GM19468 (cell line): ENCODE results near the gene HOOK1.
"Not testable (repeated sequence)": the region's sequence is repeated elsewhere in the genome, so short reads cannot be mapped to it uniquely, and the experiment has no call there.

Experiments
- ATAC-seq: cut with Tn5 transposase; IDR thresholded peaks from one replicate; pipeline ENCODE4 v1.9.1; 2021; ENCODE audit warnings: mild to moderate bottlenecking, moderate library complexity, moderate number of reproducible peaks; ENCODE audit not compliant: unreplicated experiment; ENCODE audit errors: extremely low read depth

Gene HOOK1

GRCh38 chr1:59819566-59820438 lies 5.1 kb downstream of the HOOK1 start:
- ATAC-seq = no peak

GRCh38 chr1:59827055-59827643 lies 12.4 kb downstream of the HOOK1 start:
- ATAC-seq = no peak

GRCh38 chr1:59828160-59828559 lies 13.4 kb downstream of the HOOK1 start:
- ATAC-seq = no peak

- ATAC-seq = no peak
Measured at GRCh38 chr1:59831529-59831928, 16.8 kb downstream of the HOOK1 start.

GRCh38 chr1:59833022-59833421 lies 18.3 kb downstream of the HOOK1 start:
- ATAC-seq = no peak

GRCh38 chr1:59833991-59834390 lies 19.2 kb downstream of the HOOK1 start:
- no peak for ATAC-seq

- ATAC-seq = not testable (repeated sequence)
Measured at GRCh38 chr1:59837857-59838256, 23.1 kb downstream of the HOOK1 start.

- ATAC-seq = no peak
Measured at GRCh38 chr1:59845091-59845490, 30.3 kb downstream of the HOOK1 start.

GRCh38 chr1:59846209-59846894 lies 31.6 kb downstream of the HOOK1 start:
- ATAC-seq = no peak

GRCh38 chr1:59846895-59847282 lies 32.1 kb downstream of the HOOK1 start:
- ATAC-seq = no peak

- no peak for ATAC-seq
Measured at GRCh38 chr1:59852117-59852516, 37.4 kb downstream of the HOOK1 start.

GRCh38 chr1:59855297-59855696 lies 40.5 kb downstream of the HOOK1 start:
- ATAC-seq = not testable (repeated sequence)

GRCh38 chr1:59856725-59857338 lies 42.1 kb downstream of the HOOK1 start:
- ATAC-seq = no peak

GRCh38 chr1:59857679-59858354 lies 43.1 kb downstream of the HOOK1 start:
- ATAC-seq = no peak

GRCh38 chr1:59866462-59866861 lies 51.7 kb downstream of the HOOK1 start:
- no peak for ATAC-seq

- ATAC-seq = no peak
Measured at GRCh38 chr1:59871746-59872145, 57.0 kb downstream of the HOOK1 start.

GRCh38 chr1:59877108-59877682 lies 62.4 kb downstream of the HOOK1 start:
- no peak for ATAC-seq

GRCh38 chr1:59878370-59878769 lies 63.6 kb downstream of the HOOK1 start:
- ATAC-seq = no peak

- ATAC-seq = no peak
Measured at GRCh38 chr1:59879574-59879973, 64.8 kb downstream of the HOOK1 start.

- ATAC-seq = no peak
Measured at GRCh38 chr1:59879996-59880505, 65.3 kb downstream of the HOOK1 start.
